ES-I3 (cell line): ENCODE results near the gene SERPINA4.

Source experiments
- H3K36me3 ChIP-seq: 2 replicates; pipeline ENCODE4 v1.6.1; 2013; ENCODE audit warnings: mild to moderate bottlenecking, low read length, control low read depth, moderate library complexity; ENCODE audit not compliant: insufficient read depth
- H3K4me1 ChIP-seq: 2 replicates; pipeline ENCODE4 v1.6.1; 2013; ENCODE audit warnings: mild to moderate bottlenecking, control low read depth, low read length; ENCODE audit not compliant: insufficient read depth
- H3K9ac ChIP-seq: 2 replicates; pipeline ENCODE4 v1.6.1; 2013; ENCODE audit warnings: low read depth, mild to moderate bottlenecking, low read length, moderate library complexity
- H3K9me3 ChIP-seq: 2 replicates; pipeline ENCODE4 v1.6.1; 2013; ENCODE audit warnings: mild to moderate bottlenecking, low read length, moderate library complexity; ENCODE audit not compliant: control insufficient read depth, insufficient read depth

The SERPINA4 gene

DNA sequence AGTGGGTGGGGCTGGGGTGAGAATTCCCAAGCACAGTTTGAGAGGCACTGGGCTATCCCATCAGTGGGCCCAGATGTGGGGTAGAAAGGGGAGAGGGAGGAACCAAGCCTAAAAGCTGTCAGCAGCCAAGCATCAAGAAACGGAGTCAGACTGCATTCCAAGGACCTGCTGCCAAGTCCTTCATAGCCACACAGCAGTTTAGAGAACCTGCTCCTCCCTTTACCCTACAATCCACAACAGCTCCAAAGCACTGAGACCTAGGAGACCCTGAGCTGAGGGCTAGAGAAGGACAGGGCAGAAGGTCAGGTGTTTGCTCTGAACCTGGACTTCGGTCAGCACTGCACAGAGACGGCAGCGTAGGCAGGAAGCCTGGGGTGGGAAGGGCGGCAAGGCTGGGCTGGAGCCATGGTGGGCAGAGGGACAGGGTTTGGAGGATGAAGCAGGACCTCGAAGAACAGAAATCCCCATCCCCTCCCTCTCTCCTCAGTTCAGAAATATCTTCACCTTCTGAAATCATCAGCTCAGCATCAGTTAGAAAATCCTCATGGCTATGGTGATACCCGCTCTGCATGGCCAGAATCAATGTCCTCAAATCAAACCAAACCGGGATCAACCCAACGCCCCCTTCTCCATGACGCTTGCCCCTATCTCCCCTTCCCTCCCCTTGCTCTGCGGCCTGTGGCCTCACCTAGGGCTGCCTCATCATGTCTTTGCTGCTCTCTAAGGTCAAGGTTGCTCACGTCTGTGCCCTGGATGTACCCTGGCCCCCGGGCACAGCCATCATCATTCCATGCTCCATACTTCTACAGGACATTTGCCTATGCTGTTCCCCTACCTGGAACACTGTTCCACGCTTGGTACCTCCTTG, 12.9 kb upstream of the SERPINA4 start:
- Histone ChIP-seq H3K9me3 (no peaks in the 10 kb centered on the region), H3K36me3 (no peaks in the 10 kb centered on the region), H3K9ac (no peak overlapping the region), H3K4me1 (peaks cover 6% of the 10 kb centered on the region; the same call in 1 of the 2 replicates)

DNA sequence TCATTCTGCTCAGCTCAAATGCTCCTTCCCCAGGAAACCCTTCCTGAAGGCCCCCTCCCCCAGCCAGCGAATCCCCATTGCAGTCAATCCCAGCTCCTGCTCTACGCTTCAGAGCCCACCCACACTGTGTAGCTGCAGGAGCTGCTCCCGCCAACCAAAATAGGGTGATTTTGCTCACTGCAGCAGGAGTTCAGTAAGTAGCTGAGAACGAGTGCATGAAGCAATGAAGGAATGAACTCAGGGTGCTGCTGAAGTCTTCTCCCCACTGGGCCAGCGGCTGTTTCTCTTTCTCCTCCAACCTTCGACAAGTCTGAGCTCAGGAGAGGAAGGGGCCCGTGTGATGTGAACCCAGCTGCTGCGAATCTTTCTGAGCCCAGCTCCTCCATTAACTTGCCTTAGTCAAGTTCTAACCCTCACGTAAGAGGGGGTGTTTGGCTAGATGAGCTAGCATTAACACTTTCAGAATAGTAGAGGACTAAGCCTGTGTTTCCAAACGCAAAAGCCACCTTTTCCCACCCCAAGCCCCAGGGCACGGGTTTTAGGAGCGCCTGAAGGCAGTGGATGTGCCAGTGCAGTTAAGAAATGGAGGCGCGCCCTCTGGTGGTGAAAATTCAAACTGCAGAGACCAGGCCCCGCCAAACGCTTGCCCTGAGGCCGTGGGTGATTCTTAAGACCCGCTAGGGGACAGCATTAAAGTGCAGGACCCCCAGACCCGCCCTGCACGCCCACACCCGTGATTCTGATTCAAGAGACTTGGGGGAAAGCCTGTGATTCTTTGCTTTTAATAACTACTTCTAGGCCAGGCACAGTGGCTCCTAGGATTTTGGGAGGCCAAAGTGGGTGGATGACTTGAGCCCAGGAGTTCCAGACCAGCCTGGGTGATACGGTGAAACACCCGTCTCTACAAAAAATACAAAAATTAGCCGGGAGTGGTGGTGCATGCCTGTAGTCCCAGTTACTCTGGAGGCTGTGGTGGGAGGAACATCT, 11.9 kb upstream of the SERPINA4 start:
- Histone ChIP-seq H3K4me1 (peaks cover 6% of the 10 kb centered on the region; the same call in 1 of the 2 replicates), H3K9me3 (no peaks in the 10 kb centered on the region), H3K9ac (no peak overlapping the region), H3K36me3 (no peaks in the 10 kb centered on the region)

DNA sequence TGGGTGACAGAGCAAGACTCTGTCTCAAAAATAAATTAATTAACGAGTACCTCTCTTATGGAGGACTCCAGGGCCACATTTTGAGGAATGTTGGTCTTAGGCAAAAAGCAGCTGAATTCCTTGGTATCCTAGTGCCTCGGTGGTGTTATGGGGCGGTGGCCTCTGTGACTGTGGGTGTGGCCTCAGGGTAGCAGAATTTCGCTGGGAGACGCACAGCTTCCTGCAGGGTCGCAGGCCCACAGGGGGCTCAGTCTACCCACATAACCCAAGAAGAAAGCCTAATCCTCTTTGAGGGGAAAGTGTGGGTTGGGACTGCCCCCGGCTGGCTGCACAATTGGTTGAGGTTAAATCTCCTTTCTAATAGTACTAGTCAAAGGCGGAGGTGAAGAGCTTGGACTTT, 11.2 kb upstream of the SERPINA4 start:
- Histone ChIP-seq H3K36me3 (no peaks in the 10 kb centered on the region), H3K4me1 (no peaks in the 10 kb centered on the region), H3K9ac (no peak overlapping the region), H3K9me3 (no peaks in the 10 kb centered on the region)

DNA sequence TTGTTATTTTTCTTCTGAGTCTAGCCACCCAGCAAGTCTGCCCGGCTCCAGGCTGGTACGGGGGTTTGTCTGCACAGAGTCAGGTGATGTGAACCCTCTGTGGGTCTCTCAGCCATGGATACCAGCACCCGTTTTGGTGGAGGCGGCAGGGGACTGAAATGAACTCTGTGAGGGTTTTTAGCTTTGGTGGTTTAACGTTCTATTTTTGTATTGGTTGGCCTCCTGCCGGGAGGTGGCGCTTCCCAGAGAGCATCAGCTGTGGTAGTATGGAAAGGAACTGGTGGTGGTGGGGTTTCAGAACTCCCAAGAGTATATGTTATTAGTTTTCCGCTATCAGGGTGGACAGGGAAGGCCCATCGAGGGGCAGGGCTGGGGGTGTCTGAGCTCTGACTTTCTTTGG, 5.3 kb upstream of the SERPINA4 start:
- H3K9ac ChIP-seq, result no peak overlapping the region

DNA sequence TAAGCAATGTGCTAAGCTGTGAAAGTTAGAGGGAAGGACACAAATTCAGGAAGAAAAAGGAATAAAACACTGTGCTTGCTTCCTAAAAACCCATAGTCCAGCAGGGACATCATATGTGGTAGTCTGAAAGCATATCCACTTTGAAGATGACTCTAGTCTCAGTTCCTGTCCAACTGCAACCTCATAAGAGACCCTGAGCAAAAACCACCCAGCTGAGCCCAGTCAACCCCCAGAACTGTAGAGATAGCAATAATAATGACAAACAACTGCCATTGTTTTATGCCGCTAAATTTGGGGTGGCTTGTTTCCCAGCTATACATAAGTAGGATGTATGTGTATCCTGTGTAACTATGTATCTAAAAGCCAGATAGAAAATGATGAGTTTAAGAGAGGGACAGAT, 3.9 kb upstream of the SERPINA4 start:
- H3K9me3 ChIP-seq, result no peaks in the 10 kb centered on the region
- H3K9ac ChIP-seq, result no peak overlapping the region
- no peaks in the 10 kb centered on the region for H3K36me3 ChIP-seq
- H3K4me1 ChIP-seq, result no peaks in the 10 kb centered on the region

More for the DNA sequence above, 5.3 kb upstream of the SERPINA4 start:
- Histone ChIP-seq H3K9me3 (no peaks in the 10 kb centered on the region), H3K36me3 (no peaks in the 10 kb centered on the region), H3K4me1 (no peaks in the 10 kb centered on the region)

DNA sequence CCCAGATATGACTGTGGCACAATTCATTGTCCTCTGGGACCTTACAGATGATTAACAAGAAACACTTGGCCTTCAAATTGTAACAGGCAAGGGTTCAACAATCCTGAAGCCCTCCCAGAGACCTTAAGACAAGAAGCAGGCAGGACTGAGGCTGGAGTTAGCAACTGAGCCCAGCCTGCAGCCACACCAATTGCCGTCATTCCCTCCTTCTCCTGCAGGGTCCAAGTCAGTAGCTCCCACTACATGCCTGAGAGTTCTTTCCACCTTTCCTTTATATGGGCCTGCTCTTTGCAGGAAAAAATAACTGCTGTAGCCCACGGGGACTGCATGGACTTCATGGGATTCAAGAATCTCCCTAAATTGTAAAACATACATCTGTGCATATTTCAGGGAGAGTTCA, 2.4 kb upstream of the SERPINA4 start:
- H3K9ac ChIP-seq, result no peak overlapping the region
- H3K9me3 ChIP-seq, result no peaks in the 10 kb centered on the region
- no peaks in the 10 kb centered on the region for H3K36me3 ChIP-seq
- no peaks in the 10 kb centered on the region for H3K4me1 ChIP-seq

DNA sequence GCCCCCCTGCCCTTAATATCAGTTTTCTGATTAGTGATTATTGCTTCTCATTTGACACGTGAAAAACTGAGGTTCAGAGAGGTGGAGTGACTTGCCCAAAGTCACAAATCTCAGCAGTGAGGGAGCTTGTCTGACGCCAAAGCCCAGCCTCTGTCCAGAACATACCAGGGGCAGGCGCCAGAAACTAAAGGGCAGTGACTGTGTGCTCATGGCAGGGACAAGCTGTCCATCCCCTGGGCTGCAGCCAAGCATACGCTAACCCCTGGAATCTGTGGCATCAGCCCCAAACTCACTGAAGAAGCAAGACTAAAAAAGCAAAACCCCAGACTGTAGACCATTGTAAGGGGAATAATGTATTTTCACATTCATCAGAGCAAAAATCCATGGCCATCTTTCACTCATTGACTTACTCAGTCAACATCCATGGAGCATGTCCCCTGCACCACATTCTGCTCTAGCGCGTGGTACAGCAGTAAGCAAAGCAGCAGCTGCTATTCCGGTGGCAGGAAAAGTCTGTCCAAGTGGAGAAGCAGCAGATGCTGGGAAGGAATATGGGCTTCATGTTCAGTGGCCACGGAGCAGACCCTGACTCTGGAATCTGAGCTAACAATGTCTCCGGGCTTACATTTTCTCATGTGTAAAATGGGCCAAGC, 1.5 kb upstream of the SERPINA4 start:
- H3K36me3 ChIP-seq, result no peaks in the 10 kb centered on the region
- H3K4me1 ChIP-seq, result no peaks in the 10 kb centered on the region
- H3K9ac ChIP-seq, result no peak overlapping the region
- H3K9me3 ChIP-seq, result no peaks in the 10 kb centered on the region

DNA sequence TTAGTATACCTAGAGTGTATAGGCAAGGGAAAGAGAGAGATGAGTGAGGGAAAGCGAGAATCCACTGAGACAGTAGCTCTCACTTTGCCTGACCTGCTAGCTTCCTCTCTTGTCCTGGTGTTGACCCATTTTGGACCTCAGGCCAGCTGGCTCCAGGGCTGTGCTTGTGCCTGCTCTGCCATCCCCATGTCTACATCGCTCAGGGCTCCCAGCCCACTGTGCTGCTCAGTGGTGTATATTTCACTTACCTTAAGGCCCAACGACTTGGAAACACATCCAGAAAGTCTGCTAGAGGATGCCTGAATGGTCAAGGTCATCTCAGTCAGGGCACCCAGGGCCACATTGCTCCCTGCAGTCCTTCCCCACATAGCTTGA, 964 bp upstream of the SERPINA4 start:
- Histone ChIP-seq H3K36me3 (no peaks in the 10 kb centered on the region), H3K9me3 (no peaks in the 10 kb centered on the region), H3K4me1 (no peaks in the 10 kb centered on the region), H3K9ac (no peak overlapping the region)

DNA sequence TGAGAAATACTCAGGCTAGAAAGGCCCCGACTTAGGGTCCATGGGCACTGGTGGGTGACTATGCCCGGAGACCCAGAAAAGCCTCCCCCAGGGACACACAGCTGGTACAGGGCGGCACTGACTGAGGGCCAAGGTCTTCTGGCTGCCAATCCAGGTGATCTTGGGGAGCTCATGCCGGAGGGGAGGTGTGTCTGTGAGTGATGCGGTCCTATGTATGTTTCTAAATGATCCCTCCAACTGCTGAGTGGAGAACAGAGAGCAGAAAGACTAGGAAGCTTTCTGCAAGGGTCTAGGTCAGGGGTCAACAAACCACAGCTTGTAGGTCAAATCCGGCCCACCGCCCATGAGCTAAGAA, 391 bp downstream of the SERPINA4 start:
- H3K36me3 ChIP-seq, result no peaks in the 10 kb centered on the region
- H3K4me1 ChIP-seq, result no peaks in the 10 kb centered on the region

DNA sequence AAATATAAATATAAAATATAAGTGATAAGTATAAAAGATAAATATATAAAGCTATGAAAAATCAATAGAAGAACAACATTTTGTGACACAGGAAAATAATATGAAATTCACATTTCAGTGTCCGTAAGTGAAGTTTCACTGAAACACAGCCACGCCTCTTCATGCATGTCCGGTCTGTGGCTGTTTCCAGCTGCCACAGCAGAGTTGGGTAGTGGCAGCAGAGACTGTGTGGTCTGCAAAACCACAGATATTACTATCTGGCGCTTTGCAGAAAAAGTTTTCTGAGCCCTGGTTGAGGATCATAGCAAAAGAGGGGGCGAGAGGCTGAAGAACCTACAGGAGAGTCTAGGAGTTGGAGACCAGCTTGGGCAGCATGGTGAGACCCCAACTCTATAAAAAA, 780 bp downstream of the SERPINA4 start:
- H3K4me1 ChIP-seq, result no peaks in the 10 kb centered on the region
- no peaks in the 10 kb centered on the region for H3K36me3 ChIP-seq
- H3K9ac ChIP-seq, result no peak overlapping the region
- no peaks in the 10 kb centered on the region for H3K9me3 ChIP-seq

More for the DNA sequence above, 391 bp downstream of the SERPINA4 start:
- Histone ChIP-seq H3K9me3 (no peaks in the 10 kb centered on the region), H3K9ac (no peak overlapping the region)

DNA sequence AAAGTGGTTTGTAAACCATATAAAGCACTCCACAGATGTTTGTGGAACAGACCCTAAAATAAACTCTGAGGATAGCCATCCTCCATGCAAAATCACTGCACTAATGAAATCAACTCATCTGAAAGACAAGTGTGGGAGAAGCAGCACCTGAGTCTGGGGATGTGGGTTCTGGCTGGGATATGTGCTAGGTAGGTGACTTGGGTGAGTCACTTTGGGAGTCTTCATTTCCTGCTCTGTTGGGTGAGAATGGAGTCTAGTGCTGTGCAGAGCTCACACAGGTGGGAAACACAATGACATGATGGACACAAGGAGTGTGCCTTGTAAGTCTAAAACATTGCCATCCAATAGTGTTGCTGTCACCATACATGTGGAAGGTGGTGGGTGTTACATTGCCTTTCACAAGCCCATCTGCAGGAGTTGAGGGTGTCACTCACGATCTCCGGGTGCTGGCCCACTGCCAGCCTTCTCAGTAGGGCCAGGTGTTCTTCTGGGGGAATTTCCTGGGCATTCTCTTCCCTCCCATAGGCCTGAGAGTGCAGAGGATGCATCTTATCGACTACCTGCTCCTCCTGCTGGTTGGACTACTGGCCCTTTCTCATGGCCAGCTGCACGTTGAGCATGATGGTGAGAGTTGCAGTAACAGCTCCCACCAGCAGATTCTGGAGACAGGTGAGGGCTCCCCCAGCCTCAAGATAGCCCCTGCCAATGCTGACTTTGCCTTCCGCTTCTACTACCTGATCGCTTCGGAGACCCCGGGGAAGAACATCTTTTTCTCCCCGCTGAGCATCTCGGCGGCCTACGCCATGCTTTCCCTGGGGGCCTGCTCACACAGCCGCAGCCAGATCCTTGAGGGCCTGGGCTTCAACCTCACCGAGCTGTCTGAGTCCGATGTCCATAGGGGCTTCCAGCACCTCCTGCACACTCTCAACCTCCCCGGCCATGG, 2.0 kb downstream of the SERPINA4 start:
- Histone ChIP-seq H3K4me1 (no peaks in the 10 kb centered on the region), H3K9ac (no peak overlapping the region), H3K9me3 (no peaks in the 10 kb centered on the region), H3K36me3 (no peaks in the 10 kb centered on the region)

DNA sequence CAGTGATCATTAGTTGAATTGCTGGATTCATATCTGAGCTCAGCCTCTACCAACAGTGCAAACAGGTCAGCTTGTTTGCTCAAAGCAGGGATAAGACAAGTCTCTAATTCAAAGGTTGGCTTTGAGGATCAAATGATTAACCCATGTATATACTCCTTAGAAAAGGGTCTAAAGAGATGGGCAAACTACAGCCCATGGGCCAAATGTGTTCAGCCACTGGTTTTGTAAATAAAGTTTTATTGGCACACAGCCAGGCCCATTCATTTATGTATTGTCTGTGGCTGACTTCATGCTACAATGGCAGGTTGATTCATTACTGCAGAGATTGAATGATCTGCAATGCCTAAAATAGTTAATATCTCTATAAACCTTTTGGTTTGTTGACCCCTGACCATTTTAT, 3.1 kb downstream of the SERPINA4 start:
- Histone ChIP-seq H3K9me3 (no peaks in the 10 kb centered on the region), H3K36me3 (no peaks in the 10 kb centered on the region), H3K4me1 (no peaks in the 10 kb centered on the region), H3K9ac (no peak overlapping the region)

DNA sequence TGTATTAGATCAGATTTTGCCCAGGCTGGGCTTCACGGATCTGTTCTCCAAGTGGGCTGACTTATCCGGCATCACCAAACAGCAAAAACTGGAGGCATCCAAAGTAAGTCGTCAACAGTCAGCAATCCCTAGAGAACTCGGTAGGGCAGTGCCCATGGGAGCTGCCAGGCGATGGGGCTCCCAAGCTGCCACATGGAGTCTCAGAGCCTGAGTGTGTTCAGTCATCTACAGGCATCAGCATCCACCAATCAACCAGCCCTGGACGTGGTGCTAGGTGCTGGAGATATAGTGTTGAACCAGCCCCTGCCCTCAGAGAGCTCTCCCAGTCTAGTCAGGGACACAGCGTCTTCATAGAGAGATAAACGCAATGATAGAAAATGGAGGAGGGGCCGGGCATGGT, 6.9 kb downstream of the SERPINA4 start:
- H3K9me3 ChIP-seq, result no peaks in the 10 kb centered on the region
- H3K36me3 ChIP-seq, result no peaks in the 10 kb centered on the region

More for the DNA sequence above, 6.9 kb downstream of the SERPINA4 start:
- H3K4me1 ChIP-seq, result no peaks in the 10 kb centered on the region
- H3K9ac ChIP-seq, result no peak overlapping the region
